GM21526 (cell line): ENCODE measurements around the gene LRIG3.
"Not testable (repeated sequence)": the region's sequence is repeated elsewhere in the genome, so short reads cannot be mapped to it uniquely, and the experiment has no call there.

Source experiments
- ATAC-seq: cut with Tn5 transposase; IDR thresholded peaks from one replicate; pipeline ENCODE4 v1.9.1; 2021; ENCODE audit warnings: moderate library complexity; ENCODE audit not compliant: unreplicated experiment, low FRiP score

LRIG3 gene

GRCh38 chr12:58920102-58920960 lies at the start of gene LRIG3:
LRIG3 (minus strand) TSS chr12:58920504; CDS start chr12:58920235, 269 bp downstream.
- ATAC-seq = peak; percentile 97

- no peak for ATAC-seq
Observed at GRCh38 chr12:58969237-58969636, 48.9 kb upstream of the LRIG3 start.

- ATAC-seq = no peak
Observed at GRCh38 chr12:58967561-58967960, 47.3 kb upstream of the LRIG3 start.

- ATAC-seq = no peak
Observed at GRCh38 chr12:58966939-58967338, 46.6 kb upstream of the LRIG3 start.

- no peak for ATAC-seq
Observed at GRCh38 chr12:58965568-58965967, 45.3 kb upstream of the LRIG3 start.

GRCh38 chr12:58963844-58964243 lies 43.5 kb upstream of the LRIG3 start:
- no peak for ATAC-seq

- no peak for ATAC-seq
Observed at GRCh38 chr12:58961906-58962305, 41.6 kb upstream of the LRIG3 start.

- ATAC-seq = no peak
Observed at GRCh38 chr12:58961166-58961565, 40.9 kb upstream of the LRIG3 start.

- ATAC-seq = no peak
Observed at GRCh38 chr12:58959639-58960300, 39.5 kb upstream of the LRIG3 start.

GRCh38 chr12:58957298-58957697 lies 37.0 kb upstream of the LRIG3 start:
- no peak for ATAC-seq

- ATAC-seq = no peak
Observed at GRCh38 chr12:58955849-58956248, 35.5 kb upstream of the LRIG3 start.

GRCh38 chr12:58954002-58954401 lies 33.7 kb upstream of the LRIG3 start:
- ATAC-seq = no peak

- ATAC-seq = no peak
Observed at GRCh38 chr12:58950739-58951100, 30.4 kb upstream of the LRIG3 start.

- ATAC-seq = not testable (repeated sequence)
Observed at GRCh38 chr12:58949954-58950738, 29.8 kb upstream of the LRIG3 start.

GRCh38 chr12:58943079-58943478 lies 22.8 kb upstream of the LRIG3 start:
- ATAC-seq = no peak

GRCh38 chr12:58942345-58942744 lies 22.0 kb upstream of the LRIG3 start:
- no peak for ATAC-seq

- ATAC-seq = no peak
Observed at GRCh38 chr12:58939399-58940100, 19.2 kb upstream of the LRIG3 start.

- no peak for ATAC-seq
Observed at GRCh38 chr12:58938440-58938839, 18.1 kb upstream of the LRIG3 start.

- ATAC-seq = no peak
Observed at GRCh38 chr12:58934528-58934927, 14.2 kb upstream of the LRIG3 start.

- no peak for ATAC-seq
Observed at GRCh38 chr12:58932806-58933681, 12.7 kb upstream of the LRIG3 start.
